Activated CD4-positive, alpha-beta T cell treated with anti-CD3 and anti-CD28 coated beads, Interleukin-2, amount 50 U/mL, for 4 hours (primary cell): ENCODE results near the gene PHLDB1.

Experiments used
- DNase-seq, 2 experiments: peaks; one replicate each; pipeline ENCODE4 v3.0.0-alpha.2; 2020

The PHLDB1 gene

DNA sequence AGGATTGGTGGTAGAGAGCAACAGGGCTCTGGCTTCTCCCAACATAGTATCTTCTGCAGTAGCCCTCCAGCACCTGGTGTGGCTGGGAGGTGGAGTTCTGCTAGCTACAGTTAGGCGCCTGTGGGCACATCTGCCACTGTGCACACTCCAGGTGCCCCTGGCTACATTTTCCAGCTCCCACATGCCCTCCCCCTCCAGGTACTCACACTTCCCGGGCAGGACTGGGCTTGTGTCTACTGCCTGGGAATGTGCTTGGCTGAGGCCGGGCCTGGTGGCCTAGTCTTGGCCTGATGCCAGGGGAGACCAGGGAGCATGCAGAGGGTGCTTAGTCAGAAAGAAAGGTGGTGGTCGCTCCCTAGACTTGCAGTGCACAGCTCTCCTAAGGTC is 15.8 kb downstream of the PHLDB1 start:
- DNase-seq = no peak

DNA sequence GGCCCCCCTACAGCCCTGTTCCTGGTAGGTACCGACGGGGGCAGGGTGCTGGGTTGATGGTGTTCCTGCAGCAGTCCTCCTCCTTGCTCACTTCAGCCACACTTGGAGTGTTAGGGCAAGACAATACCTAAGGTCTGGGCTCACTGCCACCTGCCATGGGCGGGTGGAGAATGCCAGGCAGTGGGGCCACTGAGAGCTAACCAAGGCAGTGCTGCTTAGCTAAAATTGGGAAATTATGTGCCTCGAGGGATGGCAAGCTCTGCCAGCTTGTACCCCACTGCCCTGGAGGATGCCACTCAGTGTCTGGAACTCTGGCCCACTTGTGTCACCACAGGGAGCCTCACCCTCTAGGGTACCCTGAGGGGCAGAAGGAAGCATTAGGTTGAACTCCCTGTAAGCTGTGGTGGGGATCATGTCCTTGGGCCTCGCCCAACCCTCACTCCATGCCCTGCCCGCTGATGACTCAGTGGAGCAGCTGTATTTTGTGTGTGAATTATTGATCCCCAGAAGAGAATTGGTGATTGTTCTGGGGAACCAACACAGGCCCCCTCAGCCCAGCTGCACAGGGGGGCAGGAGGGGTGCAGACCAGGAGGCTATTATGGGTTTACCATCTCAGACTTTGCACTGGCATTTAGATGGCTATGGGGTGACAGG is 17.7 kb downstream of the PHLDB1 start:
- DNase-seq = no peak

DNA sequence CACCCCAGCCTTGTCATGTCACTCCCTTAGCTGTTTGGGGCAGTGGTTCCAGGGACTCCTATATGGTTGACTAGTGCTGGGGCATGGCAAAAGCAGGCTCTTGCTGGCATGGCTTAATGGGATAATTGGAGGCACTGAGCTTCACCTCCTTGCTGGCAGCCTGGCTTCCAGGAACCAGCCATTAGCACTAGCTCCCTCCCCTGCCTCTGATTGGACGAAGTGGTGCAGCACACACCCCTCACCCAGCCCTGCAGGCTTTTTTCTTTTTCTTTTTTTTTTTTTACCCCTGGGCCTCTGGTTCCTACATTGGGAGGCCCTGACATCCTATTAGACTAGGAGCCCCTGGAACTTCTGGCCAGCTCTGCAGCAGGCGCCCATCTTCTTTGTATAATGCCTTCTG is 18.6 kb downstream of the PHLDB1 start:
- DNase-seq = no peak

DNA sequence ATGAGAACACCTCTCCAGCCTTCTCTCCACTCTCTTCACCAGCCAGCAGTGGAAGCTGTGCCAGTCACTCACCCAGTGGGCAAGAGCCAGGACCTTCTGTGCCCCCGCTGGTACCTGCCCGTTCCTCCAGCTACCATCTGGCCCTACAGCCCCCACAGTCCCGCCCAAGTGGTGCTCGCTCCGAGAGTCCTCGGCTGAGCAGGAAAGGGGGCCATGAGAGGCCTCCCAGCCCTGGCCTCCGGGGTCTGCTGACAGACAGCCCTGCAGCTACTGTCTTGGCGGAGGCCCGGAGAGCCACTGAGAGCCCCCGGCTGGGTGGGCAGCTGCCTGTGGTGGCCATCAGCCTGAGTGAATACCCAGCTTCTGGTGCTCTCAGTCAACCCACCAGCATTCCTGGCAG is 20.2 kb downstream of the PHLDB1 start:
- no peak for DNase-seq

DNA sequence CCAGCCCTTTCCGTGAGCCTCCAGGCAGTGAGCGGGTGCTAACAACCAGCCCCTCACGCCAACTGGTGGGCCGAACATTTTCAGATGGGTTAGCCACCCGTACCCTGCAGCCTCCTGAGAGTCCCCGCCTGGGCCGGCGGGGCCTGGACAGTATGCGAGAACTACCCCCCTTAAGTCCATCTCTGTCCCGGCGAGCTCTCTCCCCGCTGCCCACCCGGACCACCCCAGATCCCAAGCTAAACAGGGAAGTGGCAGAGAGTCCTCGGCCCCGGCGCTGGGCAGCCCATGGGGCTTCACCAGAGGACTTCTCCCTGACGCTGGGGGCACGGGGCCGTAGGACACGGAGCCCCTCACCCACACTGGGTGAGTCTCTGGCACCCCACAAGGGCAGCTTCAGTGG is 20.6 kb downstream of the PHLDB1 start:
- DNase-seq = no peak

DNA sequence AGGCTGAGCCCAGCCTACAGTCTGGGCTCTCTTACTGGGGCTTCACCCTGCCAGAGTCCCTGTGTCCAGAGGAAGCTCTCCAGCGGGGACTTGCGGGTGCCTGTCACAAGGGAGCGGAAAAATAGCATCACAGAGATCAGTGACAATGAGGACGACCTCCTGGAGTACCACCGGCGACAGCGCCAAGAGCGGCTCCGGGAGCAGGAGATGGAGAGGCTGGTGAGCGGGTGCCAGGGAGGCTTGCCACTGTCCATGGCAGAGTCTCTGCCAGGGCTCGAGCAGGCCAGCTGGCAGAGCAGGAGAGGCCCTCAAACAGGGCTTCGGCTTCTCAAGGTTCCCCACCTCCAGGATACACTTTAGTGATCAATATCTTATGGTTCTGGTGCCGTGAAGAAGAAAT is 21.0 kb downstream of the PHLDB1 start:
- no peak for DNase-seq

DNA sequence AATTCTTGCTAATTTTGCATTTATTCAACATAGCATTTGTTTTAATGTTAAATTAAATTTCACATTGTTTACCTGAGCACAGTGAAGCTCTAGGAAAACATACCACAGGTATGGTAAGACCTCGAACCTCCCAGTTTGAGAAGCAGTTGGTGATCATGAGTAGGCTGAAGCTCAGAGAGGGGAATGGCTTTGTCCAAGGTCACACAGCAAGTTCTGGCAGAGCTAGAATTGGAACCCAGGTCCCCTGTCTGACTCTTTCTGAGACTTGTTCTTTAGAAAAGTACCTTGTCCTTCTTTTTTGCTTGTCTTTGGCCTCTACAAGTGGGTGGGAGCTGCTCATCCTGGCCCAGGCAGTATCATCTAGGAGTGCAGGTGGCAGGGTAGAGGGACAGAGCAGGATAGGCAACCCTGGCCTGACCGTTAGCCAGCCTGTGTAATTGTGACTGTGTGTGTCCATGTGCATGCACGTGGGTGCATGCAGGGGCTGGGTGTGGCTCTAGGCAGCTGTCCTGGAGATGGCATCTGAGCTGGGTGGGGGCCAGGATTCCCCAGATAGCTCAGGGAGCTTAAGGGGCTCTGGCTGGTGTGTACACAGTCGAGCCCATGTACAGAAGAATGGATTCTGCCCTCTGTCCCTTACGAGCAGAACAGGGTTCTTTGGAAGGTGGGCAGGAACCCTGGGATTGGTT is 21.6 kb downstream of the PHLDB1 start:
- DNase-seq = no peak

DNA sequence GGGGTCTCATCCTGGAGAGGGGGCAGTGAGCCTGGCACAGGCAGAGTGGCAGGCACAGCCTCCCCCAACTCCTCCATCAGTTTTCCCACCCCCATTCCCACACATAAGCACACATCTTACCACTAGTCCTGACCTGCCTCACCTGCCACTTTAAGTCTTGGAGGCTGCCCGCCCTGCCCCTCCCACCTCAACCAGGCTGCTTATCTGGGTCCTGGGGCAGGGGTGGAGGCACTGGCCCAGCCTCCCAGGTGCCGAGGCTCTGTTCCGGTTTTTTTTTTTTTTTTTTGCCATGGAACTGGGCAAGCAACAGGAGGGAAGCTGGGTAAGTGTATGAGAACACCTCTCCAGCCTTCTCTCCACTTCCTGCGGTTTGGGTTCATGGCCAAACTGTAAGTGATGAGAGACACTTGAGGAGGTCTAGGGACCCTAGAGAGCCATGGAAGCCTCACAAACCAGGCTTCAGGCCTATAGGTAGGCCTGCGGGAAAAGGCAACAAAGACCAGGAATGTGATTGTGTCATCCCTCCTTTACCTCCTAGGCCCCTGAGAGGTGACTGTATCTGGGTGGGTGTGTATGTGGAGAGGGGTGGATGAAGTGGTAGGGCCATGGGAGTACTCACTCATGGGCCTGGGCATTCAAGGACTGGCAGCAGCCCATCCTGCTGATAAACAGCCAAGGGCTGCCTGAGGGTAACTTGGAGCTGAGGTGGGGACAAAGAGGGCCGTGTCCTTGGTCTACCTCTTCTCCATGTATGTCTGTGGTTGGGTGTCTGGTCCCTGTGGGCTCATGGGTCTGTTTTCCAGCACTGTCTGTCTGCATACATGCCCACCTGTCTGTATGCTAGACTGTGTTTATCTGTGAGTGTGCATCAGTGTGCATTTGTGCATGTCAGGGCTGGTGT is 22.6 kb downstream of the PHLDB1 start:
- DNase-seq = no peak

DNA sequence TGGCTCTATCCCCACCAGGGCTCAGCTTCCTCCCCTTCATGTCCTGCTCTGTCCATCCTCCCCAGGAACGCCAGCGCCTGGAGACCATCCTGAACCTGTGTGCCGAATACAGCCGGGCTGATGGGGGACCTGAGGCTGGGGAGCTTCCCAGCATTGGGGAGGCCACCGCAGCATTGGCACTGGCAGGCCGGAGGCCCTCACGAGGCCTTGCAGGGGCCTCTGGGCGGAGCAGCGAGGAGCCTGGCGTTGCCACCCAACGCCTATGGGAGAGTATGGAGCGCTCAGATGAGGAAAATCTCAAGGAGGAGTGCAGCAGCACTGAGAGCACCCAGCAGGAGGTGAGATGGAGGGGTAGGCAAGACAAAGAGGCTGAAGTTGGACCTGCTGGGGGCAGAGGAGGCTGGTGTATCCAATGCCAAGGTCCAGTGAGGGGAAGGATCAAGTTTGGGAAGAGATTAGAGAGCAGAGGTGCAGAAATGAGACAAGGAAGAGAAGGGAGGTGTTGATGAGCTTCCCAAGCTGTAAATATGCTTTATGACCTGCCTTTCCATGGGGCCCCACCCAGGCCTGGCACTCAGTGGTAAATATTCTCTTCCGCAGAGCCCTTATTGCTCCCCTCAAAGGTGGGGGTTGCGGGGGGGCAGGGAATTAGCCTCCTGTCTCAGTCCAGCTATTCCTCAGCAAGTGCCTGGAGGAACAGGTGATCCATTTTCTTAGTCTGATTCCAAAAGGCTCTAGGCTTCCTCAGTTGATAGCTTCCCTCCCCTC is 23.9 kb downstream of the PHLDB1 start:
- DNase-seq = no peak

DNA sequence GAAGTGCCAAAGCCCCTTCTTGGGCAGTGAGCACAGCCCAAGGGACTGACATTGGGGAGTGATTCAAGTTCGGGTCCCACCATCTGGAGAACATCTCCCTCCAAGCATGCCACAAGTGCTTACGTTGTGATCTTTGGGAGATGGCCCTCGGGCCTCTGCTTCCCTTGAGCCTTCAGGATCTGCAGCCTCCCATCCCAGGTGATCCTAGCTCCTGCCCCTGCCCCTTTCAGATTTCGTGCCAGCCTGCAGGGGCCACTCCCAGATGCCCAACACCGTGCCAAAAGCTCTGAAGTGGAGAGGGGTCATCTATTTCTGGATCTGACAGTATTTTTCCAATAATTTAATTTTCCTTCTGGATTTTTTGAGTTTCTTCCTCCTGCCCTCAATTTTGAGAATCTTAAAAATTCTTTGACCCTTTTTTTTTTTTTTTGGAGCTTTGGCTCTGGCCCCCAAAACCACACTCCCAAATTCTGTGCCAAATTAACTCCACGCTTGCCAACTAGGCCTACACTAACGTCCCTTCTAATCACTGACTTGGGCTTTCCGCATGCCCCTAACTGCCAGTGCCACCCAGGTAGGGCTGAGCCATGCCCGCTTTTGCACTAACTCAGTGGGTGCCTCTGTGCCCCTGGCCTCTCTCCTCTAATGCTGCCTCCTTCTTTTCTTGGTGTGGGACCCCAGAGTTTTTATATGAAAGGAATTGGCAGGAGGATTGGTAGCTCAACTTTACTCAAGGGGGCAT is 25.3 kb downstream of the PHLDB1 start:
- DNase-seq = no peak

DNA sequence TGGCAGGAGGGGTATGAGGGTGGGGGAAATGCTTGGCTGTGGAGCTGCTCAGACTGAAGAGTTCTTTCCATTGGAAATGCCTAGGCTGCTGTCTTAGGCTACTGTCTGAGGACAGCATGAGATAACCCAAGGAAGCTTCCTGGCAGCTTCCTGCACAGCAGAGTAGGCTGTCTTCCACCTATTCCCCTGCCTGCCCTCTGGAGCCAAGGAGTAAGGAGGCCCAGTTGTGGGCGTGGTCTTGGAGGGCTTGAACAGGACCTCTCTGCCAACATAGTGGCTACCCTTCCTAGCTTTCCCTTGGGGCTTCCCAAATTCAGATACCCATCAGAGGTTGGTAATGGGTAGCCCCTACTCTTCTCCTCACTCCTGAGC is 25.9 kb downstream of the PHLDB1 start:
- no peak for DNase-seq

DNA sequence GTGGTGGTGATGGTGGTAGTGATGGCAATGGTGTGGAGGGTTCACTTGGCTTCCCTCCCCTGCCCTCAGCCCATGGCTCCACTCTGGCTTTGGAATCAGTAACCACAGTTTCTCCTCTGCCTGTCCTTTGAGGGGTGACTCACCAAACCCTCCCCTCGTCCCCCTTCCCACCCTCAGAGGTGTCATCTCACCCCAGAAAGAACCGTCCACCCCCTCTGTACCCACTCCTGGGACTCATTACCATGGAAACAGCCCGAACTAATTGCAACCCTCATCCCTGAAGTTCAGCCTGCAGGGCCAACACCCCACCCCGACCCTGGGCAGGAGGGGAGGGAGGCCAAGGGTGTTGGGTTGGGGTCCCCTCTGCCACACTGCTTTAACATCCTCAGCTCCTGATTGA is 26.6 kb downstream of the PHLDB1 start:
- DNase-seq = no peak

DNA sequence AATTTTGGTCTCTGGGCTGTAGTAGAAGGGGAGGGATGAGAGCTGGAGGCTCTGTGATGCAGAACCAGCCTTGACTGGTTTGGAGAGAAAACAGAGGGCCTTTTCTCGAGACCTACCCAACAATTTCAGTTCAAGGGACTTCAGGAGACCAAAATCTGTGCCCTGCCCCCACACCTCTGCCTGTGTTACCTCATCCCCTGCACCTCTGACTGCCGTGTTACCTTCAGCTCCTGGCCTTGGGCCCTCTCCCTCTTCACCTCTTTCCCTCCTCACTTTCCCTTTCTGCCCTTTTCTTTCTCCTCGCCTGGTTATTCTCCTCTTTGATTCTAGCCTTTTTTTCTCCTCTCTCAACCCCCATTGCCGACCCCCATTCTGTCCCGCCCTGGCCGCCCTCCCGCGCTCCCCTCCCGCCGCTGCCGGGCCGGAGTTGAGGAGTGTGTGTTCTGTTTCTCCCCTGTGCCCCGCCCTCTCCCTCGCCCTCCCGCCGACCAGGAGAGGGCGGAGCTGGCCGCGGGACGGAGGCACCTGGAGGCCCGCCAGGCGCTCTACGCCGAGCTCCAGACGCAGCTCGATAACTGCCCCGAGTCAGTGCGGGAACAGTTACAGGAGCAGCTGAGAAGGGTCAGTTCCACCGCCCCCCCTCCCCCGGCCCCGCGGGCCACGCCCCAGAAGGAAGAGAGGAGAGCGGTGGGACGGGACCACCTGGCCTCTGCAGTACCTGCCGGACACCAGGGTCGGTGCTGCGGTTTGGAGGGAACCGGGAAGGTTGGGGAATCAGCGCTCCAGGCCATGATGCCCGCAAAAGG is 27.2 kb downstream of the PHLDB1 start:
- no peak for DNase-seq

DNA sequence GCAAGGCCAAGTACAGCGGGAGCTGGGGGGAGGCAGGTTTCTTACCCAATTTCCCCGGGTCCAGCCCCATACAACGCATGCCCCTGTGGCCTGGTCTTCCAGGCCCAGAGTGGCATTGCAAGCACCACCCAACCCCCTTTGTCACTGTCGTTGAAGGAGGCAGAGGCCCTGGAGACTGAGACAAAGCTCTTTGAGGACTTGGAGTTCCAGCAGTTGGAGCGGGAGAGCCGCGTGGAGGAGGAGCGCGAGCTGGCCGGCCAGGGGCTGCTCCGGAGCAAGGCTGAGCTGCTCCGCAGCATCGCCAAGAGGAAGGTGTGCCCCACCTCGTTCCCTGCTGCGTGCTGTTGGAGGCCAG is 27.8 kb downstream of the PHLDB1 start:
- no peak for DNase-seq

DNA sequence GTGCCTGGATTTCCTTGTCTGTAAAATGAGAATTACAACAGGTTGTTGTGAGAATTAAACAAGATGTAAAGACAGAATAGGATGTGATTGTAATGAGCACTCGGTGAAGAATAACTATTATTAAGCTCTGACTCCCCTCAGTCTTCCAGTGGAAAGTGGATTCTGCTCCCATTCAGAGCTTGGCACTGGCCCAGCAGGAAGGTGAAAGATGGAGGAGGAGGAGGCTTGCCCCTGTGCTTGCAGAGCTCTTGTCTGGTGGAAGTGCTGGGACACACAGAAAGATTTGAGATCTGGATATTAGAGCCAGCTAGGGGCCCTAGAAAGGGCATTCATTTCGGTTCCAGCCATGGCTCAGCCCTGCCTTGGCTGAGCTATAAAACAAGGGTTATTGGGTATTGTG is 28.2 kb downstream of the PHLDB1 start:
- DNase-seq = no peak

DNA sequence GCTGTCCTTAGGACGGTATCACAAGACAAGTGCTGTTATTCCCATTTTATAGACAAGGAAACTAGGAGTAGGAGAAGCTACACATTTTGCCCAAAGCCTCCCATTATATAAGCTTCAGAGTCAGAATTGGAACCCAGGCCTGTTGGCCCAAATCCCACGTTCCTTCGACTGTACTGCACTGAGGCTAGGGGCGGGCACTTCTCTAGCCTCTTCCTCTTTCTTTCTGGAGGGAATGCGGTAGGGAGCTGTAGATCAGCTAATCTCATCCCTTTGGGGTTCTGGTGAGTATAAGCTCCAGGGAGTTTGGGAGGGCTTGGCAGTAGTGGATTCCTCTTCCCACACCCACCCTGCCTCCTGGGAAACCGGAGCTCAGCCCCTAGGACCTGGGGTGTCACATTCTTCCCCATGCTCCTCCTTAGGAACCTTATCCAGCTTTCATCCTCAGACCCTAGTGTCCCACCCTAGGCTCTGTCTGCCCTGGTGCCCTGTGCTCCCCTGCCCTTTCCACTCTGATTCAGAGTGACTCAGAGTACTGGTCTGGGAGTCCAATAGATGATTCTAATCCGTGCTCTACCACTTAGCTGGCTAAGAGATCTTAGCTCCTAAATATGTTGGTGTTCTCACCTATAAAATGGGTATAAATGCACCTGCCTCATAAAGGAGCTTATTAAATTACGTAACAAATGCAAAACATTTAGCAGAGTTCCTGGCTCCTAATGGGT is 29.3 kb downstream of the PHLDB1 start:
- DNase-seq = no peak

DNA sequence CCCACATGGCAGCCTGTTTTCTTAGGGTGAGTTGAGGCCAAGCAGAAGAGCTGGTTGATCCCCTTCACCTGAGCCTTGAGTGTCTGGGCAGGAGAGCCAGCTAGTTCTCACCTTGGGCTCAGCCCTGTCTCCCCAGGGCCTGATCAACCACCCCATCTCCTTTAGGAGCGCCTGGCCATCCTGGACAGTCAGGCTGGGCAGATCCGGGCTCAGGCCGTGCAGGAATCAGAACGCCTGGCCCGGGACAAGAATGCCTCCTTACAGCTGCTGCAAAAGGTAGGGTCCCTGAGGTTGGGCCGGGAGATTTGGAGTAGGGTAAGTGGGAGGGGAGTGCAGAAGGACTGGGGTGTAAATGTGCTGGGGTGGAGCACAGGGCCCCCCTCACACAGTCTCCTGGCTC is 31.3 kb downstream of the PHLDB1 start:
- no peak for DNase-seq

DNA sequence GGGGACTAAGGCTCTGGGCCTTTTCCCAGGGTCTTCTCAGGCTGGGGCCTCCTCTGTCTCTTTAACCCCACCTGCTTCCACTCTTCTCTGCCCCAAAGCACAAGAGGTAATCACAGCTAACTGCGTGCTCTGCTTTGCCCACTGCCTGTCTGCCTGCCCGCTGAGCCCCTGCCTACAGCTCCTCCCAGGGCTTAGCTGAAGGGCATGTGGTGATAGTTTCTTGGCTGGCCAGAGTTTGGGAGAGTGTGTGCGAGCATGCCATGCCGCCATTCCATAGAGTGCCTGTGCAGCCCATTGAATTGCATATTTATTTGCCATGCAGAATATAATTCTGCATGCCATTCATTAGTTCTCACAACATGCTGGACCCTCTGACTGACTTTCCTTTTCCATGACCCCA is 32.5 kb downstream of the PHLDB1 start:
- no peak for DNase-seq

DNA sequence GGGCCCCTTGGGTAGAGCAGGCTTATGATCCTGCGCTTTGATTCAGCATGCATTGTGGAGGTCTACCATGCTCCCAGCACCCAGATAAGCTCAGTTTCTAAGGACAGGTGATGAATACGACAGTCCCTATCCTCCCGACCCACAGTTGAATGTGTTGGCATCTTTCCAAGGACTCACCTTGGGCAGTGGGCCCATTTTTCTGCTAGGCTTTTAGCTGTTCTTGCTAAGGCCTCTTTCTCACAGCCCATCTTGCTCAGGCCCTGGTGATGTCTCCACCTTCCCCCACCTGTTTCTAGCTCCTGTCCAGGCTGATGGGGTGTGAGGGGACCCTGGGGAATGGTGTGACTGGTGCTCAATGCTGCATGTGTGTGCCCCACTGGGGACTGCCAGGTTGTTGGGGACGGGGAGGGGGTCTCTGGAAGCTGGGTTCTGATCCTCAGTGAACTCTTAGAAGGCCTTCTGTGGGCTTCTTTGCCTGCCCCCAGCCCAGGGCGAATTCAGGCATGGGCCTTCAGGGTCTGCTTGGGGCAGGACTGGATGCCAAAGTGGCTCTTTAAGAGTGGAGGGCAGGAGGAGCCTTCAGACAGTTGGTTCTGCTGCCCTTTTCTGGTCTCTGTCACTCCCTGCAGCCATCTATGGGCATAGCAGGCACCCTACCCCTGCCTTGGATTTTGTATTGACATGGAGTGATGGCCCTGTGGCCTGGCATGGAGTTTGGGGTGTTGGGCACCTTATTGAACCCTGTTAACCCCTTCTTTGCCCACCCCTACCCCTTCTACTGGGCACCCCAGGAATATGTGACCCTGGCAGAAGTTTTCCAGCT is 33.1 kb downstream of the PHLDB1 start:
- no peak for DNase-seq

DNA sequence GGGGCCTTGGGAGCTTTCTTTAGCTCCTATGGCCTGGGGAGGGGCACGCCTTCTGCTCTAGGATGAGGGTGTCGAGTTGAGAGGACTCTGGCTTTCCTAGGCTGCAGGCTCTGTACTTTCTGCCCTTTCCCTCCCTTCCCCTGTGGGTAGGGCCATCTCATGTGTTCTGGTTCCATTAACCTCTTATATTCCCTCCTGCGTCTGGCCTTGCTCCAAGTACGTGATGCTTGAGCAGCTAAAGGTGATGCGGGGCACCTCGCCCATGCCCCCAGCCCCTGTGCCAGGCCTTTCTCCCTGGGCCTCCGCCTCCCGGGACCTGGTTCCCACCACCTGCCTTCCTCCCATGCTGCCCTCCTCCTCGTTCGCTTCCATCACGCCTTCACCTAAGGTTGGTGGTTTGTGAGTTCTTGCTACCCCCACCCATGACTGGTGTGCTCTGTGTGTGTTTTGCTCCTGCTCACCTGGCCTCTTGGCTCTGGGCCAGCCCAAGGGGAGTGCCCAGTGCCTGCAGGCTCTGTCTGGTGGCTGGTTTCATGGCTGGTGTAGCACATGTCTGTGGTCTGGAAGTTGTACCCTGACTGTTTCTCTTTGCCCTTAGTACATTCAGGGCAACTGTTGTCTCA is 34.1 kb downstream of the PHLDB1 start:
- no peak for DNase-seq
